ENCODE measurements around the gene CCDC33. TPM values are rescaled to one million over a fixed set of nuclear protein-coding genes. Genes with fewer than 3 reads are reported as not detected.

The CCDC33 gene
- total and polyA plus RNA-seq, 10 of the 15 experiments (the other 5 are each of a cell fraction or from before 2014, with no cell fraction given): 0.57 to 5.8 (median 4.3) TPM

DNA sequence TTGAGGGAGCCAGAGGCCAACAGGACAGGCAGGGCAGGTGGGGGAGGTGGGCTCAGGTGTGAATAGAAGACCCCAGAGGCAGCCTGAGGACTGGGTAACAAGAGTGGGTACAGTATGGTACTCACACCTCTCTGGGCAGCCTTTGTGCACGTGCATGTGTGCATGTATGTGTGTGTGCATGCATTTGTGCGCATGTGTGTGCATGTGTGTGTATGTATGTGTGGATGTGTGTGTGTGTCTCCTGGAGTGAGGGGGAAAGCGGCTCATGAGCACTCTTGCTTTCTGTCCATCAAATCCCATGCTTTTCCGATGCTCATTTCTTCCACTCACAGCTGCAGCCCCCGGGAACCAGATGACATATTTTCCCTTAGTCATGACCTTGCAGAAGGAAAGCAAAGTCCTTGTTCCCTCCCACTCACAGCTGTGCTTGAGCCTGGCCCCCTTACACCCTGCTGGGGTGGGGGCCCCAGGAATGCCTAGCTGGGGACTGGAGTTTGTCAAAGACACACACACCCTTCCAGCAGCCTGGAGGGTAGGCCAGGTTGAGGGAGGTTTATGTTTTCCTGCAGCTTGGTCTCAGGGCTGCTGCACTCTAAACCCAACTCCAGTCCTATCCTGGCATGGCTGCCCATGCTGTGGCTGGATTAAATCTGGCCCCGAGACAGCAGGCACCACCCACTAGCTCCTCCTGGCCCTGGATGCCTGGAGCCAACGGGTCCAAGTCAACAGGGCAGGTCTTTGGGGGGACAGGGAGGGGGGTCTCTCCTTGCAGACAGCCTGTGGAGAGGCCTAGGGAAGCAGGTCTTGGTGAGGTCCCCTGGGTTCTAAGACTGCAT lies 22.5 kb downstream of the CCDC33 start (continued):
- no peak for TF ChIP-seq POLR2AphosphoS2 (IDR thresholded peaks at IDR 0.05; ENCODE audit: low read depth, low read length)

DNA sequence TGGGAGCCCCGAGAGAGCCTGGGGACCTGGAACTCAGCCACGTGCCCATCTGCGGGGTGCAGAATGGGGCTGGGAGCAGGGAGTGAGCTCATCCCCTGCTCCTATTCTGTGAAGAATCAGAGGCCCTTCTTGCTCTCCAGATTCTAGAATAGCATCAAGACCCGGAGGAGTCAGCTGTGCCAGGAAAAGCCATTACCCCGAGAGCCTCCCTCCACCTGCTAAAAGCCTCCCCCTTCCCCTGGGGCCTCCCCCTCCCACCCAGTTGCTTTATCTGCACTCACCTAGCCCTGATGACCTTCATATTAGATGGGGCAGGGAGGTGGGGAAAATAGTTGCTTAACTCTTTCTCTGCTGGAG lies 23.1 kb downstream of the CCDC33 start:
- H3K4me3 ChIP-seq: no peak overlapping the region
- H4K20me1 ChIP-seq (ENCODE audit: control insufficient read depth, insufficient read depth): no peaks in the 10 kb centered on the region; the same call in 1 of the 2 replicates
- H2AFZ ChIP-seq (ENCODE audit: control insufficient read depth, low read depth, low read length): no peak overlapping the region
- FAIRE-seq (no peak), ATAC-seq (no peak), DNase-seq (ENCODE audit: low read depth, low spot score) (no peak)
- SMC1A ChIA-PET (ENCODE audit: uncharacterized antibody, unreplicated experiment): no interaction called here
- peaks cover 0 to 2% of the 10 kb centered on the region in 2 experiments; a peak in 3 of 4 replicates for H3K27me3 ChIP-seq (replicated peaks in 1 of 2; ENCODE audit: control insufficient read depth in 2 of 2, insufficient read depth in 2 of 2, low read length in 1 of 2)
- H3K79me2 ChIP-seq (ENCODE audit: control insufficient read depth, insufficient read depth, low read length): no peaks in the 10 kb centered on the region
- TF ChIP-seq DPF2 (IDR thresholded peaks at IDR 0.05) (no peak), PAX5 (IDR thresholded peaks at IDR 0.05; ENCODE audit: borderline replicate concordance, low read depth, low read length) (no peak), BRCA1 (IDR thresholded peaks at IDR 0.05; ENCODE audit: low read depth, low read length) (no peak), ZNF217 (IDR thresholded peaks at IDR 0.05) (no peak), ZZZ3 (IDR thresholded peaks at IDR 0.05; ENCODE audit: control insufficient read depth, insufficient read length, low read depth) (no peak), CHD1 (IDR thresholded peaks at IDR 0.05; ENCODE audit: low read depth, low read length) (no peak), SMAD1 (IDR thresholded peaks at IDR 0.05; ENCODE audit: low read depth, partially characterized antibody) (no peak), BACH1 (IDR thresholded peaks at IDR 0.05; ENCODE audit: borderline replicate concordance) (no peak), RBBP5 (conservative IDR thresholded peaks at IDR 0.05) (no peak), ETV6 (conservative IDR thresholded peaks at IDR 0.05 in 1 of 2, IDR thresholded peaks at IDR 0.05 in 1 of 2; ENCODE audit: borderline replicate concordance in 1 of 2, low read depth in 1 of 2) (no peak), TCF7 (IDR thresholded peaks at IDR 0.05; ENCODE audit: borderline replicate concordance) (no peak)
- TF ChIP-seq, protein P1, sequence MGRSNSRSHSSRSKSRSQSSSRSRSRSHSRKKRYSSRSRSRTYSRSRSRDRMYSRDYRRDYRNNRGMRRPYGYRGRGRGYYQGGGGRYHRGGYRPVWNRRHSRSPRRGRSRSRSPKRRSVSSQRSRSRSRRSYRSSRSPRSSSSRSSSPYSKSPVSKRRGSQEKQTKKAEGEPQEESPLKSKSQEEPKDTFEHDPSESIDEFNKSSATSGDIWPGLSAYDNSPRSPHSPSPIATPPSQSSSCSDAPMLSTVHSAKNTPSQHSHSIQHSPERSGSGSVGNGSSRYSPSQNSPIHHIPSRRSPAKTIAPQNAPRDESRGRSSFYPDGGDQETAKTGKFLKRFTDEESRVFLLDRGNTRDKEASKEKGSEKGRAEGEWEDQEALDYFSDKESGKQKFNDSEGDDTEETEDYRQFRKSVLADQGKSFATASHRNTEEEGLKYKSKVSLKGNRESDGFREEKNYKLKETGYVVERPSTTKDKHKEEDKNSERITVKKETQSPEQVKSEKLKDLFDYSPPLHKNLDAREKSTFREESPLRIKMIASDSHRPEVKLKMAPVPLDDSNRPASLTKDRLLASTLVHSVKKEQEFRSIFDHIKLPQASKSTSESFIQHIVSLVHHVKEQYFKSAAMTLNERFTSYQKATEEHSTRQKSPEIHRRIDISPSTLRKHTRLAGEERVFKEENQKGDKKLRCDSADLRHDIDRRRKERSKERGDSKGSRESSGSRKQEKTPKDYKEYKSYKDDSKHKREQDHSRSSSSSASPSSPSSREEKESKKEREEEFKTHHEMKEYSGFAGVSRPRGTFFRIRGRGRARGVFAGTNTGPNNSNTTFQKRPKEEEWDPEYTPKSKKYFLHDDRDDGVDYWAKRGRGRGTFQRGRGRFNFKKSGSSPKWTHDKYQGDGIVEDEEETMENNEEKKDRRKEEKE (IDR thresholded peaks at IDR 0.05): no peak
- TF ChIP-seq, protein P2, sequence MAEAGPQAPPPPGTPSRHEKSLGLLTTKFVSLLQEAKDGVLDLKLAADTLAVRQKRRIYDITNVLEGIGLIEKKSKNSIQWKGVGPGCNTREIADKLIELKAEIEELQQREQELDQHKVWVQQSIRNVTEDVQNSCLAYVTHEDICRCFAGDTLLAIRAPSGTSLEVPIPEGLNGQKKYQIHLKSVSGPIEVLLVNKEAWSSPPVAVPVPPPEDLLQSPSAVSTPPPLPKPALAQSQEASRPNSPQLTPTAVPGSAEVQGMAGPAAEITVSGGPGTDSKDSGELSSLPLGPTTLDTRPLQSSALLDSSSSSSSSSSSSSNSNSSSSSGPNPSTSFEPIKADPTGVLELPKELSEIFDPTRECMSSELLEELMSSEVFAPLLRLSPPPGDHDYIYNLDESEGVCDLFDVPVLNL (IDR thresholded peaks at IDR 0.05; ENCODE audit: low read depth, low read length): no peak
- TF ChIP-seq, protein P3, sequence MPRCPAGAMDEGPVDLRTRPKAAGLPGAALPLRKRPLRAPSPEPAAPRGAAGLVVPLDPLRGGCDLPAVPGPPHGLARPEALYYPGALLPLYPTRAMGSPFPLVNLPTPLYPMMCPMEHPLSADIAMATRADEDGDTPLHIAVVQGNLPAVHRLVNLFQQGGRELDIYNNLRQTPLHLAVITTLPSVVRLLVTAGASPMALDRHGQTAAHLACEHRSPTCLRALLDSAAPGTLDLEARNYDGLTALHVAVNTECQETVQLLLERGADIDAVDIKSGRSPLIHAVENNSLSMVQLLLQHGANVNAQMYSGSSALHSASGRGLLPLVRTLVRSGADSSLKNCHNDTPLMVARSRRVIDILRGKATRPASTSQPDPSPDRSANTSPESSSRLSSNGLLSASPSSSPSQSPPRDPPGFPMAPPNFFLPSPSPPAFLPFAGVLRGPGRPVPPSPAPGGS (IDR thresholded peaks at IDR 0.05; ENCODE audit: borderline replicate concordance, insufficient read depth, low read depth, low read length, poor library complexity, severe bottlenecking): no peak
- in situ Hi-C loops (cut with MboI) (no loop called here), intact Hi-C loops (cut with micrococcal nuclease; ENCODE audit: unreplicated experiment) (no loop called here)
- H3K27ac ChIP-seq (ENCODE audit: control insufficient read depth, insufficient read depth): no peak overlapping the region
- H3K4me2 ChIP-seq (ENCODE audit: control insufficient read depth, insufficient read depth): no peak overlapping the region
- no TSS peak for BruUV-seq (replicated peaks)
- CTCF ChIA-PET: no interaction called here
- H3K36me3 ChIP-seq (ENCODE audit: control insufficient read depth in 2 of 2, insufficient read depth in 2 of 2, low read length in 1 of 2): no peaks in the 10 kb centered on the region
- POLR2A ChIA-PET: no interaction called here
- no peak overlapping the region for H3K9ac ChIP-seq (ENCODE audit: control insufficient read depth, insufficient read depth, low read length)
- no peaks in the 10 kb centered on the region for H3K4me1 ChIP-seq (ENCODE audit: control insufficient read depth, insufficient read depth, low read length)
- WGBS (ENCODE audit: insufficient coverage, insufficient replicate concordance, low lambda C conversion rate, missing lambda C conversion rate): 19% methylated on average over 4 of the region's 5 CpGs
- H3K9me3 ChIP-seq (replicated peaks; ENCODE audit: control insufficient read depth, insufficient read depth, low read length): no peaks in the 10 kb centered on the region
- RAD21 ChIA-PET (ENCODE audit: unreplicated experiment): no interaction called here

Data from GM12878 (cell line).